Mesendoderm (in vitro differentiated cells): ENCODE measurements around the gene SURF4.
"Not testable (repeated sequence)": the region's sequence is repeated elsewhere in the genome, so short reads cannot be mapped to it uniquely, and the experiment has no call there.

ENCODE experiments used
- DNase-seq: peaks from one replicate; pipeline ENCODE4 v3.0.0; 2013
- H2AK5ac ChIP-seq: 2 replicates; pipeline ENCODE4 v1.6.1; 2013; ENCODE audit warnings: low read length, inconsistent platforms
- H2BK120ac ChIP-seq: 2 replicates; pipeline ENCODE4 v1.6.1; 2013; ENCODE audit warnings: low read depth, mild to moderate bottlenecking, low read length, moderate library complexity, mixed read lengths
- H2BK15ac ChIP-seq: replicated peaks from 2 replicates; pipeline ENCODE4 v1.6.1; 2013; ENCODE audit warnings: low read depth, mild to moderate bottlenecking, moderate library complexity
- H2BK5ac ChIP-seq: 2 replicates; pipeline ENCODE4 v1.6.1; 2013; ENCODE audit warnings: low read length, inconsistent platforms
- H3K18ac ChIP-seq: 2 replicates; pipeline ENCODE4 v1.6.1; 2013; ENCODE audit warnings: mild to moderate bottlenecking, low read length, mixed read lengths
- H3K23ac ChIP-seq: one replicate; pipeline ENCODE4 v1.6.1; 2013; ENCODE audit warnings: low read length
- H3K27ac ChIP-seq: 2 replicates; pipeline ENCODE4 v1.5.1; 2013; ENCODE audit warnings: low read depth, mild to moderate bottlenecking, inconsistent platforms, low read length, moderate library complexity
- H3K27me3 ChIP-seq: 2 replicates; pipeline ENCODE4 v1.6.1; 2013; ENCODE audit warnings: low read length, control low read depth, mild to moderate bottlenecking, inconsistent platforms; ENCODE audit not compliant: insufficient read depth, poor library complexity
- H3K36me3 ChIP-seq: 2 replicates; pipeline ENCODE4 v1.6.1; 2013; ENCODE audit warnings: low read length, inconsistent platforms; ENCODE audit not compliant: control insufficient read depth, insufficient read depth
- H3K4ac ChIP-seq: one replicate; pipeline ENCODE4 v1.6.1; 2013; ENCODE audit warnings: low read depth, mild to moderate bottlenecking, low read length, moderate library complexity
- H3K4me1 ChIP-seq: 2 replicates; pipeline ENCODE4 v1.6.1; 2013; ENCODE audit warnings: low read depth, low read length, inconsistent platforms; ENCODE audit not compliant: control insufficient read depth
- H3K4me2 ChIP-seq: 2 replicates; pipeline ENCODE4 v1.6.1; 2013; ENCODE audit warnings: low read length
- H3K4me3 ChIP-seq: 2 replicates; pipeline ENCODE4 v1.5.1; 2013; ENCODE audit warnings: mild to moderate bottlenecking, low read length
- H3K56ac ChIP-seq: one replicate; pipeline ENCODE4 v1.6.1; 2013; ENCODE audit warnings: low read length
- H3K79me1 ChIP-seq: 2 replicates; pipeline ENCODE4 v1.6.1; 2013; ENCODE audit warnings: low read length, inconsistent platforms
- H3K79me2 ChIP-seq: 2 replicates; pipeline ENCODE4 v1.6.1; 2013; ENCODE audit warnings: mild to moderate bottlenecking, low read length; ENCODE audit not compliant: control insufficient read depth, insufficient read depth
- H3K9ac ChIP-seq: 2 replicates; pipeline ENCODE4 v1.6.1; 2013; ENCODE audit warnings: low read length, inconsistent platforms
- H4K5ac ChIP-seq: one replicate; pipeline ENCODE4 v1.6.1; 2013; ENCODE audit warnings: low read length
- H4K8ac ChIP-seq: one replicate; pipeline ENCODE4 v1.6.1; 2013; ENCODE audit warnings: low read depth, mild to moderate bottlenecking, control low read depth, low read length, moderate library complexity
- WGBS: extraction: QIAGEN DNeasy Blood & Tissue Kit; methylation state at CpG from one replicate; pipeline ENCODE4 v1.1.7; 2013; ENCODE audit warnings: low lambda C conversion rate, missing lambda C conversion rate; ENCODE audit not compliant: insufficient coverage; ENCODE audit errors: extremely low coverage; 5-methylcytosine and 5-hydroxymethylcytosine counted together

Gene SURF4

DNA sequence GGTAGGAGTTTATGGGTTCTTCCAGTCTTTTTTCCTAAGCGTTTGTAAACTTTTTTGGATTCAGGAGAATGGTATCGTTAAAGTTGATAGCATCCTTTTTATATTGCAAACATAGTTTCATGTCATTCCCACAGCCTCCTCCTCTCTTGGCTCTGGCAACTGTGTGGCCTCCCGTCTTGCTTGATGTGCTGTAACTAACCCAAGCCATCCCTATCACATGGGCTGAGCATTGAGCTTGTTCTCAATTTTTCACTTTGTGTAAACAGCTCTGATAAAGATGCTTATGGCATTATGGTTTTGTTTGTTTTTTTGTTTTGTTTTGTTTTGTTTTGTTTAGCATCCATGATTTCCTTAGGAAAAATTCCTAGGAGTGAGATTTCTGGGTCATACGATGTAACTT, 4.9 kb upstream of the SURF4 start:
- H3K9ac ChIP-seq = no peak overlapping the region
- no peak overlapping the region for H3K4ac ChIP-seq
- H3K4me1 ChIP-seq = no peaks in the 10 kb centered on the region
- H4K8ac ChIP-seq = no peak overlapping the region
- no peak overlapping the region for H3K56ac ChIP-seq
- WGBS = no CpG with 5 or more reads among the region's 4 CpGs
- H4K5ac ChIP-seq = no peak overlapping the region
- H2BK15ac ChIP-seq = no peak overlapping the region
- no peak overlapping the region for H3K27ac ChIP-seq
- no peaks in the 10 kb centered on the region for H3K27me3 ChIP-seq
- H2BK120ac ChIP-seq = no peak overlapping the region
- H3K4me2 ChIP-seq = no peak overlapping the region
- no peak overlapping the region for H3K4me3 ChIP-seq
- no peak for DNase-seq
- H3K36me3 ChIP-seq = no peaks in the 10 kb centered on the region
- no peak overlapping the region for H3K23ac ChIP-seq
- no peaks in the 10 kb centered on the region for H3K79me1 ChIP-seq
- no peak overlapping the region for H2BK5ac ChIP-seq
- no peak overlapping the region for H3K18ac ChIP-seq
- H2AK5ac ChIP-seq = no peak overlapping the region
- no peaks in the 10 kb centered on the region for H3K79me2 ChIP-seq

- H3K4ac ChIP-seq = no peak overlapping the region
- H4K5ac ChIP-seq = no peak overlapping the region
- no CpG with 5 or more reads among the region's 14 CpGs for WGBS
- H3K79me2 ChIP-seq = peaks cover 11% of the 10 kb centered on the region
- no peak overlapping the region for H3K4me2 ChIP-seq
- H2BK15ac ChIP-seq = no peak overlapping the region
- peaks cover 4% of the 10 kb centered on the region for H3K79me1 ChIP-seq
- no peak overlapping the region for H2BK5ac ChIP-seq
- no peak overlapping the region for H2AK5ac ChIP-seq
- H2BK120ac ChIP-seq = no peak overlapping the region
- H3K27ac ChIP-seq = no peak overlapping the region
- no peak overlapping the region for H3K18ac ChIP-seq
- no peak overlapping the region for H3K4me3 ChIP-seq
- no peak overlapping the region for H3K23ac ChIP-seq
- H3K36me3 ChIP-seq = no peaks in the 10 kb centered on the region
- DNase-seq = no peak
- H3K4me1 ChIP-seq = no peaks in the 10 kb centered on the region
- no peaks in the 10 kb centered on the region for H3K27me3 ChIP-seq
- no peak overlapping the region for H3K9ac ChIP-seq
- H3K56ac ChIP-seq = no peak overlapping the region
- no peak overlapping the region for H4K8ac ChIP-seq
These were observed 3.6 kb upstream of the SURF4 start for GRCh38 chr9:133379153-133380086.

GRCh38 chr9:133378408-133378962, 2.6 kb upstream of the SURF4 start:
- no peak overlapping the region for H3K4ac ChIP-seq
- no peak overlapping the region for H3K9ac ChIP-seq
- H2BK120ac ChIP-seq = no peak overlapping the region
- H4K5ac ChIP-seq = no peak overlapping the region
- H3K4me2 ChIP-seq = no peak overlapping the region
- WGBS = no CpG with 5 or more reads among the region's 1 CpG
- no peaks in the 10 kb centered on the region for H3K27me3 ChIP-seq
- H3K56ac ChIP-seq = no peak overlapping the region
- peaks cover 16% of the 10 kb centered on the region for H3K79me2 ChIP-seq
- H2BK15ac ChIP-seq = no peak overlapping the region
- peaks cover 5% of the 10 kb centered on the region for H3K79me1 ChIP-seq
- no peak for DNase-seq
- no peak overlapping the region for H3K23ac ChIP-seq
- H3K18ac ChIP-seq = no peak overlapping the region
- no peak overlapping the region for H3K4me3 ChIP-seq
- no peak overlapping the region for H4K8ac ChIP-seq
- H2BK5ac ChIP-seq = no peak overlapping the region
- H3K4me1 ChIP-seq = no peaks in the 10 kb centered on the region
- H3K27ac ChIP-seq = no peak overlapping the region
- H2AK5ac ChIP-seq = no peak overlapping the region
- peaks cover 1% of the 10 kb centered on the region for H3K36me3 ChIP-seq

- Histone ChIP-seq H2BK15ac (no peak overlapping the region), H3K79me1 (peaks cover 9% of the 10 kb centered on the region), H3K4ac (no peak overlapping the region), H3K79me2 (peaks cover 22% of the 10 kb centered on the region), H3K18ac (no peak overlapping the region), H2BK120ac (no peak overlapping the region), H3K4me1 (no peaks in the 10 kb centered on the region), H3K4me2 (no peak overlapping the region), H3K36me3 (peaks cover 2% of the 10 kb centered on the region), H3K27ac (no peak overlapping the region), H4K8ac (no peak overlapping the region), H3K56ac (no peak overlapping the region), H2AK5ac (no peak overlapping the region), H3K9ac (no peak overlapping the region), H4K5ac (no peak overlapping the region), H2BK5ac (no peak overlapping the region), H3K27me3 (no peaks in the 10 kb centered on the region), H3K4me3 (no peak overlapping the region), H3K23ac (no peak overlapping the region)
- no CpG with 5 or more reads among the region's 6 CpGs for WGBS
- no peak for DNase-seq
These were observed 1.9 kb upstream of the SURF4 start for GRCh38 chr9:133377721-133378216.

GRCh38 chr9:133377280-133377679, 1.4 kb upstream of the SURF4 start:
- not testable (repeated sequence) for H3K9ac ChIP-seq, H3K27ac ChIP-seq, H3K4ac ChIP-seq, H3K36me3 ChIP-seq, H3K4me3 ChIP-seq, H3K18ac ChIP-seq, H3K56ac ChIP-seq, H2BK5ac ChIP-seq, H3K4me2 ChIP-seq, H4K5ac ChIP-seq, H3K27me3 ChIP-seq, H4K8ac ChIP-seq, H2AK5ac ChIP-seq, DNase-seq, H3K4me1 ChIP-seq, H2BK15ac ChIP-seq, H3K23ac ChIP-seq, H2BK120ac ChIP-seq
- peaks cover 14% of the 10 kb centered on the region for H3K79me1 ChIP-seq
- WGBS = no CpG with 5 or more reads among the region's 14 CpGs
- peaks cover 26% of the 10 kb centered on the region for H3K79me2 ChIP-seq
